ENCODE data around the gene STRIT1.
A peak's percentile ranks its signal among the peaks of the same experiment; 100 is the strongest.

STRIT1 gene

DNA sequence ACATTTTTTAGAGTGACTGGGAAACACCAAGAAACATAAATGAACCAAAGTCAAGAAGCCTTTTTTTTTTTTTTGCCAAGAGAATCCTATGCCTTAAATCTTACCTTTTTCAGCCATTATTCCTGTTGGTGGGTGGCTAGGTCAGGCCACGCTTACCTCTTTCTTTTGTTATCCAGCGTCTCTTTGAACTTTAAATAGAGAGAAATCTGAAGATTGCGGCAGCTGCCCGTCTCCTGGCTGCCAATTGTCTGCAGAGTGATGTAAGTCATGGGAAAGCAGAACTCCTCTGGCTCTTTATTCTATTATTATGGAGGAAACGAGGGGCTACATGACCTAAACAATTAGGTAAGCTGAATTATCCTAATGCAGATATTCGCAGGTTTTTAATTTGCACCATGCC, at the start of gene STRIT1:
TSS of gene STRIT1 (minus strand) at position 168 of the 400 bp plus-strand sequence.
- no peak for DNase-seq

DNA sequence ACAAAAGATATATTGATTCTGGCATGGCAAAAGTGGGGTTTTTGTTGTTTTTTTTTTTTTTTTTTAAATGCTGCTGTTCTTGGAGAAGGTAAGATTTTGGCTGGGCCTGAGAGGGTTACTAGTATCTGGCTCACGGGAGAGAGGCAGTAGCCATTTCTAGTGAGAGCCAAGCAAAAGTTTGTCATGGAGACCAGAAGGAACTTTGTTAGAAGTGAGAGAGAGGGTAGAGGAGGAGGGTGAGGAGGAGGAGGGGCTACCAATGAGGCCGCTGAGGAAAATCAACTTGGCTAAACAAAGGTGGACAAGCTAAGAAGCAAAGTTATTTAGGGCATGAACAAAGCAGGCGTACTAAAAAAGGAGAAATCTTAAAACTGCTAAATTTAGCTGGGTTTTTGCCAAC, 48.9 kb upstream of the STRIT1 start:
- DNase-seq: no peak

DNA sequence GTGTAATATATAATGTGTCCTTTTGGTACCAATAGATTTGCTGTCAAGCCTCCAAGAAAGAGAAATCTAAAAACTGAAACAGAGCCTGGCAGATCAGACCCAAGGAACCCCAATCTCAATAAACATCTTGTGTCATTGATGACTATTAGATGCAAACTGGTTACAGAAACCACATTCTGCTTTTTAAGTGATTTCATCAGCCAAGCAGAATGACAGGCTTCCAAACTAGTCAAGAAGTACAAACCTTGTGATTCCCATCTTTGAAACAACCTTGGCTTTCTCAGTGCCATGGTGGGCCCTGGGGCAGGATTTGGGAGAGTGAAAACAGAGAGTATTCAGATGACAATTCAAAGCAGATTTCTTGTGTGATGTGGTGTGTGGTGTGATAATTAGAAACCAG, 45.6 kb upstream of the STRIT1 start:
- DNase-seq: no peak

DNA sequence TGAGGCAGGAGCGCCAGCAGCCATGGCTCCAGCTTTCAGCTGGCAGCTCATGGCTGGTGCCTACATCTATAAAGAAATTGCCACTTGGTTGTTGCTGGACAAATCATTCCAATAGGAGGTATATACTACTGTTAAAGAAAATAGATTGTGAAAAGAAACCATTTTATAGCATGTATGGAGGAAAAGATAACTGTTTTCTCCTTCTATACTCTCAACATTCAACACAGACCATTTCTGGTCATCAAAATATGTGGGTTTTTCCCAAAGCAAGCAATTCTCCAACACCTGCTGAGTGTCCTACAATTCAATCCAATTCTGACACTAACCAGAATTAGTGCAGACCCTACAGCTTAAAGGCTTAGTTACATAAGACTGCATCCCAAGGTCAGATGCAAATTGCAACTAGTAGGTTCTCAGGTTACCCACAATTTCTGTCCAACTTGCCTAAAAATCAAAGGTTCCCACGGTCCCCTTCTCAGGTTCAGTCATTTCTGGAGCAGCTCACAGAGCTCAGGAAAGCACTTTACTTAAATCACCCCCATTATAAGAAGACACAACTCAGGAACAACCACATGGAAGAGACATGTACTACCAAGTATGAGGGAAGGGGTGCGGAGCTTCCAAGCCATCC, 42.4 kb upstream of the STRIT1 start:
- DNase-seq: no peak

DNA sequence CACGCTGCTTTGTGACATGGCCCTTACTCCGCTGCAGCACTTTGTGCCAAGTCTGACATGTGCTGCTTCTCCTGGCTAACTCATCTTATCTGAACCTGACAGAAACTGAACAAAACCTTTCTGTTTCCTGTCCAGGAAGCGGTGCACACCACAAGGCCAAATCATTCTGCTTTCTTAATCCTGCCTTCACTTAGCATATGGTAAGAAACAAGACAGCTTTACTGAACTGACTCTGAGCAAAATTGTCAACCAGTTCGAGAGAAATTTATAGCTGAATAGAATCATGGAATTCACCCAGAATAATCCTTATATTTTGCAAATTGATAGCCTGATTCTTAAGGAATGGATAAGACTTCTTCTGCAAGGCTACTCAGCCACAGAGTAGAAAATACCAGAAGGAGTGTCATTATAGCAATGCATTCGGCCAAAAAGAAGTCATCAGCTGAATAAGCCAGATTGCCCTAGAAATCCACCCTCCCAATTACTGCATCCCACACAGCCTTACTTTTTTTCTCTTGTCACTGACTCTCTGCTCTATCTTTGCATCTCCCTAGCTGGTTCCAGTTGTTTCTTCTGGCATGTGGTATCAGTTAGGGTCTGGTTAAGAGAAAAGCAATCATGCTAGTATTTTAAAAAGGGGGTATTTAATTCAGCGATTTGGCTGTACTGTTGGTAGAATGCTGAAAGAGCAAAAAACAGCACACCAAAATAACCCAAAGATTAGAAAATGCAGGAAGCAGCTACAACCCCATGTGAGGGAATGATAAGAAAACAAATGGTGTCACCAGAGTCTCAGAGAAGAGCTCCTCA, 41.6 kb upstream of the STRIT1 start:
- no peak for DNase-seq

DNA sequence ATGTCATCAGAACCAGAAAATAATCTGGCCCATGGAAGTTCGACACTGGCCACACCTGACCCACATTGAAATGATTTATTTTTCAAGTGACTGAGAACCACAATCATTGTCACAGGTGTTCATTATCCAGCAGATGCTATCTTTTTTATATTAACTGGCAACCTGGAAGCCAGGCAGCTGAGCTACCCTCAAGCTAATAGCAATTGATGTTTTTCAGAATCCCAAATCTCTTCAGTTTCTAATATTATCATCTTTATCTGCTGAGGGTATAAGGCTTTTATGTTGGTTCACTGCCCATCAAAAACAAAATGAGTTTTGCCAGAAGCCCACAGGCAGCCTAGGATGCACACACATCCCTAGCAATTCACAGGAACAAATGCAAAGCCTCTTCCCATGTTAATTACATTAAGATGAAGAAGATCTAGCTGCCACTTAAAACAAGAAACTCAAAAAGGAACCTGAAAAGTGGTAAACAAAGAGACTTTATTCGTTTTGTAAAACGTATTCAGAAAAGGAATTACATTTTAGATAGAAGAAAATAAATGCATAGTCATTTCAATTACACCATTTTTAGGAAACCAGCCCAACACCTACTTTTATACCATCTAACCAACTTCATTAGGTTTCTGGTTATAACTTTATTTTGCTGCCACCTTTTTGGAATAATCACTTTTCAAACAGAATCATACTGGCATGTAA, 40.9 kb upstream of the STRIT1 start:
- no peak for DNase-seq

DNA sequence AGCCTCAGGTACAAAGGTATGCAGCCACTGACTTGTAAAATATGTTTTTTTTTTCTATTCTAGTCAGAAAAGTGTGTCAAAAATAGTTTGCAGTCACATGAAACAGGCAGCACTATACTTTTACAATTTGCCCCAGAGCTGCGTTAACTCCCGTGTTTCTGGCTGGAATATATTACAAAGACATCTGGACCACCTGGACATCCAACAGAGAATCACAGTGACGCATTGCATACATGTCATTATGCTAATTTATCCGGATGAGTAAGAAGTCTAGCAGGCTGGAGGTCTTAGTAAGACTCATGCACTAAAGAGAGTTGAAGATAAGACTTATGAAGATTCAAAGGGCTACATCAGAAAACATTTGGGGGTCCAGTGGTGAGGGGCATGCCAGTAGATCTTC, 39.2 kb upstream of the STRIT1 start:
- DNase-seq: no peak

DNA sequence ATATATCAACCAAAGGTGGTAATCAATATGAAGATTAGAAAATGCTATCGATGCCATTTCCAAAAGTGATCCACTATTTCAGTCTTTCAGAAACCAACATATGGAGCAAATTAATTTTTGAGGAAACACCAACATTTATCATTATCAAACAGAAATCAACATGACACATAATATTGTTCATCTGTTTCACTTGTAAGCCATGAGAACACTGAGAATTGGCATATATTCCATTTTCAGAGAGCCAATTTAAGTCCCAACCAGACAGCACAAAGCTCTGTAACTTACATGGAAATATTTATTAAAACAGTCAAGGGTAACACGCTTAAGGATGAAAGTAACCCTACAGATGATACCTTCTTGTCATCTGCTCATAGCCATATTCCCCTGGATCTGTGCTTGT, 37.6 kb upstream of the STRIT1 start:
- DNase-seq: no peak

DNA sequence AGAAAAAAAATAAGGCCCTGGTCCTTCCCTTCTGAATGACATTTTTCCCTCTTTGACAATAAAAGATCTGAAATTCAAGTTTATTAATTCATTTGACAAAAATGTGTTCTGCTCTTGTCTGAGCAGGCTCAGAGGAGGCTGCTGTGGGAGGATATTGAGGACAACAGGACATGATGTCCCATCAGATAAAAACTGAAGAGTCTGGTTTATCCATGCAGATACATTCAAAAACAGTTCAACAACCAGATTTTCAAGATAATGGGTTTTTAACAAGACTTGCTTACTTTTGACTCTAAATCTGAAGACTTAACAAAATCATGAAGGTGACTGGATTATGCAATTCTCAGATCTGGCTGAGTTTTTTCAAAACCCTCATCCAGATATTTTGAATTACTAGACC, 36.9 kb upstream of the STRIT1 start:
- DNase-seq: no peak

DNA sequence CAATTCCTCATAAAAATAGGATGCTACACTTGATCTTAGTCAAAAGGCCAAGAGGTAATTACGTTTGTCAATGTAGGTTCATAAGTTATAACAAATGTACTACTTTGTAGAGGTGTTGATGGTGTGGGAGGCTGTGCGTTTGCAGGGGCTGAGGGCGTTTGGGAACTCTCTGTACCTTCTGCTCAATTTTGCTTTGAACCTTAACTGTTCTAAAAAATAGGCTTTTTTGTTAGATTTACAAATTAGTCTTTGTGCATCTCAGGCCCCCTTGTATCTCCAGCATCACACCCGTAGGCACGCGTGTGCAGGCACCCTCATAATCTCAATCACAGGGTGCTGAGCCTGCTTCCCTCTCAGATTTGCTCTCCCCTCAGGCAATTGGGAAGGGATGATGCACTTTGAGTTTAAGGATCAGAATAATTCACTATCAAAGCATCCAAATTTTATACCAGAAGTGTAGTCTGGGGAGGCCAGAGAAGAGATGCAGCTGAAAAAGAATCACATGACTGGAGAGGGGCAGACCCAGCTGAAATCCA, 36.1 kb upstream of the STRIT1 start:
- no peak for DNase-seq

DNA sequence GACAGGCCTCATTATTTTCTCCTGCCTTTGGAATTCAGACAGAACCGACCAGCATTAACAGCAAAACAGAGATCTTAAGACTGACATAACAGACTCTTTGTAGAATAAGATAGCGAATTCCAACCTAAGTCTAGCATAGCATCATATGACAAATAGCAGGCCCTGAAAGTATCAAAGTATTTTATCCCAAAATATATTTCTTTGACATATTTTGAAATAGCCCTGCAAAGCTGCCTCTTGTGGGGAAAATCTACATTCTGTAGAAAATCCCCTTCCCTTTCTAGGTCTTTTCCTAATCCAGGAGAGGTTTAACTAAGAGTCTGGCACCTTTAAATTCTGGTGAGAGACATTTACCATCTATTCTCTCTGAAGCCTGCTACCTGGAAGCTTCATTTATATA, 34.4 kb upstream of the STRIT1 start:
- DNase-seq: no peak

DNA sequence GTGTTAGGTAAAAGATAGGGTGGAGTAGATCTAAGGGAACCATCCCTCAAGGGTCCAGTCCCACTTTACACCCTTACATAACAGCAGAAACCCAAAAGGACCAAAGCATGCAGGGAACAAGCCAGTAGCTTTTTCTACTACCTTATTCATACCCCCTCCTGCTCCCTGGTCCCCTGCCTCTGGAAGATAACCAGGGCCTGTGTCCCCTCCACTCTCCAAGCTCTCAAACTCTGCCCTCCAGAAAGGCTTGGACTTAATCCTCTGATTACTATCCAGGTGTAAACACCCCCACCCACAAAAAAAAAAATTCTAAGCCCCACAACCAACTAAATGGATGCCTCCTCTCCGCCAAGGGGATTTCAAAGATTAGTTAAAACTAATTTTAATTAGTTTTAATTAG, 33.9 kb upstream of the STRIT1 start:
- no peak for DNase-seq

DNA sequence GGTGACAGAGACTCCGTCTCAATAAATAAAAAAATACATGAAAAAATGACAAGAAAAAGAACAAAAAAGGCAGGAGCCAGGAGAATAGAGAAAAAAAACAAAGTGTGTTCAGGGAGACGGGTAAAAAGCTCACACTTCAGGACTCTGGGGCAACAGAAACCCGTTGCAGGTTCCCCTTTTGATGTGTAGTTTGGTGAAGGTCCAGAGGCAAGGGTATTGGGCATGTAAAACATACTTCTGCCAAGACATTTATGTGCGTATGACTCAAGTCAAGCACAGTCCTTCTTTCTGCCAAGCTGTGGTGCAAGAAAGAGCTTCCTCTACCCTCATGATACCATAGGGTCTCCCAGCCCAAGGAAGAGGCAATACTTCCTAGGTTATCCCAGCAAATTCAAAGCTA, 33.4 kb upstream of the STRIT1 start:
- no peak for DNase-seq

DNA sequence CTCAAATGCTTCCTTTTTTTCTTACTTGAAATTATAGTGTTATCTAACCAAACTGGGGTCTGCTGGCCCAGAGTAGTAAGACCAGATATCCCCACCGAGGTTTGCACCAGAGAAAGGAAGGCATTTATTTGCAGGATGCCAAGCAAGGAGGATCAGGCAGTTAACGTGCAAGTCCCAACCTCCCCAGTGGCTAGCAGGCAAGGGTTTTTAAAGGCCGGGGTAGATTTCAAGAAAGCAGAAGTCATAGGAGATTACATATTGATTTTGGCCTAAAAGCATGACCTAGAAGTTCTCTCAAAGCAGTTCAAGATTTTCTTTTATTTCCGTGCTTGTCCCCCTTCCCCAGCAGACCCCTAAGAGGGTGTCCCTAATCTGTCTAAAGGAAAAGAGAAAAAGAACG, 32.8 kb upstream of the STRIT1 start:
- DNase-seq: no peak

DNA sequence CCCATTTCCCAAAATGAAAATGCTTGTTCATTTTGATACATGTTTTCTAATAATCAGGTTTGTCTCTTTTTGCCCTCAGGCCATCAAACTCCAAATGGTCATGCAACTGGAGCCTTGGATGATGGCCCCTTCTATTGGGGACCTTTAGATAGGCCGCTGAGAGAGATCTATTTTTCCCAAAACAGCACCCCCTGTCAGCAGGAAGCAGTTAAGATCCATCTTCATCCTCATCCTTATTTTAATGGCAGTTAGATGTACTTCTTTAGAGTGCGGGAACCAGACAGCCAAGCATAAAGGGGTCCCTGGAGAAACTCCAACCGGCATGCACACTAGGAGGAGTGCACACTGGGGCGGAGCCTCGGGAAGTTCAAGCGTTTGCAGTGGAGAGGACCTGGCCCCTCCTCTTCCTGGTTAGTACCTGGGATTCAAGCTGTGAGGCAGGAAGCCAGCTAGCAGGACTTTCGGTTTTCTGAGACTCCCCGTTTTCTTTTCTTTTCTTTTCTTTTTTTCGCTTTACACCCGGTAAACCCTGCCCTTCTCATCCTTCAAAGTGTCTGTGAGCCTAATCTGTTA, 31.9 kb upstream of the STRIT1 start:
- no peak for DNase-seq

DNA sequence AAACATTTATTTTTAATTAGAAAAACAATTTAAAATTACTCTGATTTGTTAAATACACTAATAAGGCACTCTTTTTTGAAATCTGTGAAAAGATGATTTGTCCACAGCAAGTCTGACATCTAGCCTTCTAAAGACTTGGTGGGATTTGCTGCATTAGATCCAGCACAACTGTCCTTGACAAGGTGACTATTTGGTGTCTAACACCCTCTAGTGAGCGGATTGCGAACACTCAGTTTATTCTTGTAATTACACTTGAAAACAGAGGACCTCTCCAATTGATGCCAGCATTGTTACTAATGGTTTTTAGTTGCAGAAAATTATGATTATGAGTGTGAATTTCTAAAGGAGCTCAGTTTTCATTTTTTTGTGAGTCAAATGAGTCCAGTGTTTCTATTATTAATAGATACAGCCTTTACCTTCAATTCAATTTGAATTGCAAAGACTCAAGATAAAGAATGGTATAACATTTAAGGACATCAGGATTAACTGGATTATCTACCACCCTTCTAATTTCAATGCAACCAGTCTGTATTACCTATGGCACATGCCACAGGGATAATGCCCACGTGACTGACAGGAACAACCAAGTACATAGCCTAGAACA, 29.7 kb upstream of the STRIT1 start:
- peak; percentile 29 to 71 for DNase-seq

DNA sequence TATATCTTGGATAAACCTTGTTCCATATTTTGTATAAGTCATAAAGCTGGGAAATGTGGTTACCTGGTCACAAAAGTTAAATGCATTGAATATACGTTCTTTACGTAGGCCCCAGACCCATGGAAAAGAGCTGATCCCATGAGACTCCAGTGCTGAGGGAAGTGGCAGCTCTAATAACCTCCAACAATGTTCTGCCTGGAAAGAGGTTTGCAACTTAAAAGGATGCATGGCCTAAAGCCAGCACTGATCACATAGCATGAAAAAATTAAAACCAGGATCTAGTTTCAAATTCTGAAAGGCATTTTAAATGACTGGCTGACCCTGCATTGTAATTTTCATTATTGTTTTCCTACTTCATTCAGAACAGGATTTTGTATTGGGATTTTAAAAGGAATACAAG, 27.9 kb upstream of the STRIT1 start:
- DNase-seq: no peak

DNA sequence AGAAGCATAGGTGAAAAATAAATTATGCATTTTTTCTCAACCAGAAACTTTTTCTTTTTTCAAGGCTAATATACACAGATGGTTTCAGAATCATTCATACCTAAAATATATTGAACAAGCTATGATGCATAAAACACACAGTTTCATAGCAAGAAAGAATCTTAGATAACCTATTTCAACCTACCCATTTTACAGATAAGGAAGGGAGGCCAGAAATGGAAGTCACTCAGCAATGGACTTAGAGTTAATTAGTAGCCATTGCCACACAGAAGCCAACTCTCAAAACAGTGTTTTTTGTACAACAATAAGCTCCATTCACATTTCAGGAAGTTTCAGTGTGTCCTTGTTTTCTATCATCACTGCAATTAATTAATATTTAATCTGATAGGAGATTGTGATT, 27.5 kb upstream of the STRIT1 start:
- no peak for DNase-seq

DNA sequence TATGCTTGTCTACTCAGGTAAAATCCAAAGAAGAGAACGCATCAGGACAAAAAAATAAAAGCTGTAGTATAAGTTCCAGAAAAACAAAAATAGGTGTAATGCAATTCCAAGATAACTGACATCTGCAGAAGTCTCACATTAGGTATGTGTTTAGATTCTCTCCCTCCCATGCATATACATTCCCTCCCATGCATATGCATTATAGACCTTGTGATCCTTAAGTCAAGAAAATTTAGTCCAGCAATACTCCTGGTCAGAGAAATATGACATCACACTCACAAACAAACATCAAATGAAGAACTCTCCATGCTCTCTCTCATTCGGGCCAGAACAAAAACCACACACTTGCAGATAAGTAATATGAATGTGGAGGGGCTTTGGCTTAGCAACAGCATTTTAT, 25.3 kb upstream of the STRIT1 start:
- DNase-seq: no peak

DNA sequence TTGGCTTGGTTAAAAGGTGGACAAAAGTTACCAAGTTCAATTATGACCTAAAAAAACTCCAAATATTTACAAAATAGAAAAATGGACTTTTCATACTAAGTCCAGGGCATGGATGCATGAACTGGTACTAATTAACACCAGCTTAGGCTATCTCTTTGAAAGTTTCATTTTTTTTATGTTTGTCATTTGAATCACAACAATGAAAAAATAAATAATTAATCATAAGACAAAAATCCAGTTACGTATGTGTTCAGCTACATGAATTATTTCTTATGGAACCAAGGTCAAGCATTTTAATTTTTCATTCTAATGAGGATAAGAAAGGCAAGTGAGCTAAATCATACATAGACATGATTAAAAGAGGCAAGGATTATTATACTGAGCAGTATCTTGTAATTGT, 23.7 kb upstream of the STRIT1 start:
- no peak for DNase-seq

DNA sequence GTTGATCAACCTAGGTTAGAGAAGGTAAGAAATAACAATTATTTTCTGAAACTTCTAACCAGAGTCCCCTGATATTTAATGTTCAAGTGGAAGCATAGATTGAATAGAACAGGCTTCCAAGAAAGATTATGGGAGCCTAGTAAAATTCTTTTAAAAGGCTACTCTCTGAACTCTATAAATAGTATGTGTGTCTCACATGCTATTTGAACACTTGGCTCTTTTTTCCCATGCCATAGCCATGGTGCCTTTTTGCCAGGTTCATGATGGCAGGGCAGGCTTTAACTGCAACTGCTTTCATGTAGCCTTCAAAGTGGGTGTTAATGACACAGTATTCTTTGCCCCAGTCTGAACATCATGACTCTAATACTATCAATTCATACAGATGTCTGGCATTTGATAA, 22.9 kb upstream of the STRIT1 start:
- no peak for DNase-seq

DNA sequence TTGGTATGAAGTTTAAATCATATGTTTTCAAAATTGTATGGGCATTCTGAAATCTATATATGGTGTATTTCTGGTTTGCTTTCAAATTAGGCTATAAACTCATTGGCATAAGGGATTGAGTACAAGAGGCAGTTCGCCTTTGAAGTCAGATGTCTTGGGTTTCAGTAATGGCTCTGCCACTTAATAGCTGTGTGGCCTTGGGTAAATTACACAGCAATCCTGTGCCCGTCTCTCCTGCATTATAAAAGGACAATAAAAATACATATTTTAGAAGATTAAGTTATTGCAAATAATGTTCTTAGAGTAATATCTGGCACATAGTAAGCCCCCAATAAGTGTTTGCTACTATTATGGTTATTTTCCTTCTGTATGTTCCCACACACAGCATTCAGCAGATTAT, 20.4 kb upstream of the STRIT1 start:
- no peak for DNase-seq

DNA sequence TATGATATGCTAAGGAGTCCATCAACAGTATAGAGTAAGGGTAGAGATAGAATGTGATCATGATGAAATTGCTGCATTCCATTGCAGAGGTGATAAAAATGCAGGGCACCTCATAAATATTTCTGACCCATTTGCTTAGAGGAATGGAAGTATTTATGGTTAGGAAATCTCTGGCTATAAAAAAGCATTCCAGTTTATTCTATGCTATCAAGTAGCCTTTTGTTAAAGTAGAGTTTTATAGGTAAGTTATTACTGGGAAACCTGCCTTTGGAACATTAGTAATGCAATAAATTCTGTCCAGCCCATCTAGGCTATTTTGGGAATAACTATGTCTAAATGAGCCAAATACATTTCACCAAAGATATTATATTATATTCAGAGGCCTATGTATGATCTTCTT, 19.8 kb upstream of the STRIT1 start:
- DNase-seq: no peak
